Right lung (tissue), 10 donors: ENCODE measurements around the gene CD1C. TPM values are rescaled to one million over a fixed set of nuclear protein-coding genes. Genes with fewer than 3 reads are reported as not detected.
"Not testable (repeated sequence)": the region's sequence is repeated elsewhere in the genome, so short reads cannot be mapped to it uniquely, and the experiment has no call there.

Experiments used
- DNase-seq, 2 donors: peaks; one replicate each; pipeline ENCODE4 v3.0.0-alpha.2; 2013
- long read RNA-seq, 8 donors: transcript quantifications; one replicate each; lab custom pipeline, GENCODE V29; 2026
- polyA plus RNA-seq, 5 donors: library from polyadenylated mRNA; unstranded; fragments of 120-200 nt; gene quantifications; one replicate each; pipeline versions ENCODE4 v1.2.1 to v1.2.3, GENCODE V29; 2013; ENCODE audit warnings: inconsistent platforms in 1 of 5, low replicate concordance in 1 of 5; ENCODE audit not compliant: insufficient read length in 5 of 5, insufficient read depth in 1 of 5

The CD1C gene
- 1 to 10 TPM; 1.4 to 3.6 (median 1.6) TPM for polyA plus RNA-seq
- long read RNA-seq, donor 1, partial matches to known transcripts, result 0 of 2 reads
- long read RNA-seq, donor 1, other reads (novel, unspliced or antisense), result 0 of 2 reads
- long read RNA-seq, donor 2, result 0 reads
- long read RNA-seq, donor 3, result 0 reads
- long read RNA-seq, donor 4, result 0 reads
- long read RNA-seq, donor 5, result 0 reads
- long read RNA-seq, donor 6, result 0 reads
- long read RNA-seq, donor 7, result 0 reads
- long read RNA-seq, donor 8, partial matches to known transcripts, result 0 of 1 reads
- long read RNA-seq, donor 8, other reads (novel, unspliced or antisense), result 0 of 1 reads

DNA sequence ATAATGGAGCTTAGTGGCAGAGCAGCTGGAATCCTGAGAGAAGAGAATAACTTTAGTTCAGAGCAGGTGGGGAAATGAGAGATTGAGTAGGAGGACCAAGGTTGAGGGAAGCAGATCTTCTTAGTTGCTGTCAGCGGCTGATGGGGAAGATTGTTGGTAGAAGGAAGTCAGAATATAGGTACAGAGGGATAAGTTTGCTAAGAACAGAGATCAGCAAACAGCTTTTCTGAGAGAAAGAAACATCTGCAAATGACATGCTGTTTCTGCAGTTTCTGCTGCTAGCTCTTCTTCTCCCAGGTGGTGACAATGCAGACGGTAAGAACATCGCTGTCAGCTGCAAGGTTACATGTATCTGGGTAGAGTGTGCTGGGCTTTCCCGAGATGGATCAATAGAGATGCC is at the start of gene CD1C:
TSS of gene CD1C (plus strand) at position 113 of the 400 bp plus-strand sequence. CDS start at position 255, 142 bp downstream.
- DNase-seq, result no peak

DNA sequence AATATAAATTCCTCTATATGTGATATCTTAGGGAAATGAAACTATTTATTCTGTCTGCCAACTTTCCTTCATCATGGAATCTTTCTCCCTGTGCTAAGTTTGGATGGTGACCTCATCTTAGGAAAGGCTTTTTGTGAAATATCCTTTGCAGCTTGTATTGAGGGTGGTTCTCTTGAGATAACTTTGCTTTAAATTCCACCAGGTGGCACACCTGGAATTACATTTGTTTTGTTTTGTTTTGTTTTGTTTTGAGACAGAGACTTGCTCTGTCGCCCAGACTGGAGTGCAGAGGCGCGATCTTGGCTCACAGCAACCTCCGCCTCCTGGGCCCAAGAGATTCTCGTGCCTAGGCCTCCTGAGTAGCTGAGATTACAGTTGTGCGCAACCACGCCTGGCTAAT is 43.1 kb upstream of the CD1C start:
- no peak for DNase-seq

- DNase-seq, result no peak
Observed at GRCh38 chr1:158248118-158248517, 41.6 kb upstream of the CD1C start.

DNA sequence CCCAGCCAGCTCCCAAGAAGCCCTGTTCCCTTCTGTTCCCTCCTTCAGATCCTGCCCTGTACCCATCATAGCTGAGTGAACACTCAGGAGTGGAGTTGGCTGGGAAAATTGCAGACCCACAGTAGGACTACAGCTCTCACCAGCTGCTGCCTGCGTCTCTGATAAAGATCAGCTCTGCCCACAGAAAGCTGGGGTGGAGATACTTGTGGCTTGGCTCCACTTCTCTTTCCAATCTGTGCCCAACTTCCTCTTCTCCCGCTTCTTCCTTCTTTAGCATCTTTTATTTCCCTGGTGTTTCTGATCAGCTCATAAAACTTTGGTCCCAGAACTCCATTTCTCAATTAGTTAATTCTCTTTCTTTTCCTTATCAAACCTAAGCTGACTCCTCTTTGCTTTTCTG is 41.0 kb upstream of the CD1C start:
- no peak for DNase-seq

DNA sequence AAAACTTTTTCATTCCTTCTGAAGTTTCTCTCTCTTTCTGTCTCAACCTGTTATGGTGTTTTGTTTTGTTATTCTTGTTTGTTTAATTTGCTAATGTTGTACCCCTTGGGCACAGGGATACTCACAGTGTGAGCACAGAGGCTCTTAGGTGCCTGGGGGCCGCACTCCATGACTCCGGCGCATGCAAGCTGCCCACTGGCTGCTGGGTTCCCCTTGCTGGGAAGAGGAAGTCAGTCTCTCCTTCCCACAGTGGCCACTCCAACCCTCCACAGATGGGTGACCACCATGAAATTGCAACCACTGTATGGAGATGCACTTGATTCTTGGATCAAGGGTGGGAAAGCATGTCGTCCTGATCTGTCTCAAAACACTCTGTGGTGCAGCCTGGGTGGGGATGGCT is 40.1 kb upstream of the CD1C start:
- DNase-seq, result no peak

- no peak for DNase-seq
Observed at GRCh38 chr1:158251163-158251562, 38.6 kb upstream of the CD1C start.

DNA sequence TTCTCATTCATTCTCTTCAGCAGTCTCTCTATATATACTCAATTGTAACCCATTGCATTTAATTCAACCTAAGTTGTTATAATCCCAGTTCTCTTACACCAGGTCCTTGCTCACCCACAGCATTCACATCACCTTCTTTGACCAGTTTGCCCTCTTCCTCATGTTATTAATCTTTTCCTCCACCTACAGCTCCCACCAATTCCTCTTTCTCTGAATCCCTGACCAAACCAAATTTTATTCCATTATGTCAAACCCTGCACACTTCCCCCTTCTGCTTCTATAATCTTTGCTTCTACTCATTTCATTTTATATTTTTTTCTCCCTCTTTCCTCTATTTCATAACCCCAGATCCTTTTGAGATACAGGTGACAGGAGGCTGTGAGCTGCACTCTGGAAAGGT is 34.1 kb upstream of the CD1C start:
- DNase-seq, result no peak

DNA sequence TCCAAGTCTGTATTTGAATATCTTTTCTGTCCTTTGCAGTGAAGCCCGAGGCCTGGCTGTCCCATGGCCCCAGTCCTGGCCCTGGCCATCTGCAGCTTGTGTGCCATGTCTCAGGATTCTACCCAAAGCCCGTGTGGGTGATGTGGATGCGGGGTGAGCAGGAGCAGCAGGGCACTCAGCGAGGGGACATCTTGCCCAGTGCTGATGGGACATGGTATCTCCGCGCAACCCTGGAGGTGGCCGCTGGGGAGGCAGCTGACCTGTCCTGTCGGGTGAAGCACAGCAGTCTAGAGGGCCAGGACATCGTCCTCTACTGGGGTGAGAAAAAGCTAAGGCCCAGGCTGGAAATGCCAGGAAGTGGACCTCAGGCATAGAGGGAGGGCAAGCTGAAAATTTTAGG is 33.0 kb upstream of the CD1C start:
- DNase-seq, result not testable (repeated sequence)

DNA sequence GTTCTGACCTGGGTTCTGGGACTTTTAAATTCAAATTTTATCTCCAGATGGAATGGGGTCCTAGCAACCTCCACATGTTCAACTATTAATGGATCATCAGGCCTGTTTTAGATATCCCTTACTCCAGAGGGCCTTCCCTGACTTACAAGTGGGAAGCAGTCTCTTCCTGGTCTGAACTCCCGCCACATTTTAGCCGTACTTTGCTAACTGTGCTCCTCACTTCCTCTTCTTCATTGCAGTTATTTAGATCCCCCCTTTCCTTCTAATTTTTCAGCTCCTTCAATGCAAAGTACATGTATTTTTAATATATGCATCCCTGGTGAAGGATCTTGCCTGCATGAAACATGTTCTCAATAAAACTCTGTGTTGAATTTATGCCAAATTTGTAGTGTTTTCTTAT is 31.8 kb upstream of the CD1C start:
- no peak for DNase-seq

DNA sequence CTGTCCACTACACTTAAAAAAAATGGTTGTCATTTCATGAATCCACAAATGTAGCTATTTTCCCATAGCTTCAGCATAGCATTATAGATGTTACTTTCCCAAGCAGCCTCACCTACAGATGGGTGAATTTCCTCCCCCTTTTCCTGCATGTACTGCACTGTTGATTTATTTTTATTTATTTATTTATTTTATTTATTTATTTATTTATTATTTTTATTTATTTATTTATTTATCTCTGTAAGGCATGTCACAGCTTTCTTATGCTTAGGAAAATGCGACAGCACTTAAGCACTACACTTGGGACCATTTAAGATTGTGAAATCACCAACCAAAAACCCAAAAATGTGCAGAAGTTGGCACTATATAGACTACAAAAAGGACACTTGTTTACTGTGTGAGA is 30.6 kb upstream of the CD1C start:
- DNase-seq, result no peak

GRCh38 chr1:158272681-158273080 is 17.0 kb upstream of the CD1C start:
- DNase-seq, result no peak

DNA sequence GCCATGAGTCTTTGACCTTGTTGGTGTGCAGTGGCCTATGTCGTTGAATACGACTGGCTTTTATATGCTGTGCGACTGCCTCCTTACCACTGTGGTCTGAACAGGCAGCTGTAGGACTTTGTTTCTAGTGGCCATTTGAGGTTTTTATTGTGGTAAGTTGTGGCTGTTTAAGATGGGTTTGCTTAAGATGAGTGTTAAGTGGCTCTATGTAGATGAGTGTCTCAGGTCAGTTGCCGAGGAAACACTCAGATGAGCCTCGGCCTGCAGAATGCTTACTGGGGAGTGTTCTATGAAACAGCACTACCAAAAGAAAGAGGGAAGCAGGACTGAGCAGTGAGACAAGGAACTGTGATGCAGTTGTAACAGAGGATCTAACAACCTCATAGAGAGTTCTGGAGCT is 14.9 kb upstream of the CD1C start:
- DNase-seq, result no peak

GRCh38 chr1:158282421-158282820 is 7.3 kb upstream of the CD1C start:
- not testable (repeated sequence) for DNase-seq

DNA sequence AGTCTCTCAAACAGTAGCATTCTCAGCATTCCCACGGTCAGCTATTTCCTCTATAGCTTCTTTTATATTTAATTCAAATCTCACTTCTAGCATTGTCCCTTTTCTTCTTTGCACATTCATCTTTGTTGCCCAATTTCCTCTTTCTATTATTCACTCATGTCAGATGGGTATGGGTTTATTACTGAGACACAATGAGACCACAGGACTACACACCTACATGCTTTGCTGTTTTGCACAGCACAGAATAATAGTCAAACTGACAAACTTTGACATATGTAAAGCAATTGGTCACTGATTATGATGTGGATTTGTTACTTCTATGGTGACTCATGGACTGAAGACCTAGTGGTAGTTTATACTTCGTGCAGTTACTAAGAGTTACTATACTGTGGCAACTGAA is 5.8 kb upstream of the CD1C start:
- DNase-seq, result no peak

DNA sequence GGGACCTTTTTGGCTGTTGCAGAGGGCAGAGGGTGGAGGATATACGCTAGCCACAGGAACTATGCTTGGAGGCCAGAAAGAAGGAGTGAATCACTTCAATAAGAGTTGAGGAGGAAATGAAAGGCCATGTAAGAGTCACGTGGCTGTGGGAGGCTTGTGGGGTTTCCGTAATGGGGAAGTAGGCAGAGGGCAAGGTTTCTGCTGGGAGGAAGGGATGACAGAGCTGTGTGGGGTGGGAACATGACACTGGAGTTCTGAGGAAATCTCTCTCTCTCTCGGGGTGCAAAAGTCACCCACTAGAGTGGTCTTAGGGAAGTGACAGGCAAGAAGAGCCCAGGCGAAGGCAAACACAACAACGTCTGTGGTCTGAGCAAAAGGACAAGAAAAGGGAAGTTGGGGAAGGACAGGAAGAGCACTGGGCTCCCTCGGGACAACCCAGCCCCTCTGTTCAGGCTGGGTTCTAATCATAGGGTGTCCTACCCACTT is 3.9 kb upstream of the CD1C start:
- DNase-seq, result peak in 1 of 2 donors; percentile 2

- DNase-seq, result no peak
Observed at GRCh38 chr1:158286487-158286886, 3.2 kb upstream of the CD1C start.

- no peak for DNase-seq
Observed at GRCh38 chr1:158286941-158287346, 2.8 kb upstream of the CD1C start.

DNA sequence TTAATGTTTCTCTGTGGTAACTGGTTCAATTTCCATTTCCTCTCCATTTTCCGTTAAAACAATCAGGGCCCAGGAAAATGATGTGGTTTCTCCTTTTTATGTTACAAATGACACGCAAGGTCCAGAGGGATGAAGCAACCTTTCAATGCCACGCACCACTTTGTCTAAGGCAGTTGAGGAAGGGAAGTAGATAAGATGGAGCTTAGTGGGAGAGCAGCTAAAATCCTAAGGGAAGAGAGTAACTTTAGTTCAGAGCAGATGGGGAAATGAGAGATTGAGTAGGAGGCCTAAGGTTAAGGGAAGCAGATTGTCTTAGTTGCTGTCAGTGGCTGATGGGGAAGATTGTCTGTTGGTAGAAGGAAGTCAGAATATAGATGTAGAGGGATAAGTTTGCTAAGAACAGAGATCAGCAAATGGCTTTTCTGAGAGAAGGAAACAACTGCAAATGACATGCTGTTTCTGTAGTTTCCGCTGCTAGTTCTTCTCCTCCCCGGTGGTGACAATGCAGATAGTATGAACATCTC is 660 bp downstream of the CD1C start:
- DNase-seq, result no peak

DNA sequence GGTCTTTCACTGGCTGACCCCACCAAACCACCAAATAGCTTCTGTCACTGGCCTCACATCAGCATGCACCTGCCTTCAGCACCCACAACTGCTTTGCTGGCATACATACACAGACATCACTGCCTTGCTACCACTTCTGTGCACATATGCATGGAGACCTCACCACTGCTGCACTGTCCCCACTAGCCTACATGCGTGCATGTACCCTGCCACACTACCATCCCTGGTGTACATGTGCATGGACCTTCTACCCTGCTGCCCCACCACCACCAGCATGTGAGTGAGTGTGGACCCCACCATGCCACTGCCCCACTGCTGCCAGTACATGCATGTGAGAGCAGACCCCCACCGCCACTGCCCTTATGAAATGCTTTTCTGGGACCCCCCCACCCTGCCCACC is 6.1 kb downstream of the CD1C start:
- DNase-seq, result no peak

DNA sequence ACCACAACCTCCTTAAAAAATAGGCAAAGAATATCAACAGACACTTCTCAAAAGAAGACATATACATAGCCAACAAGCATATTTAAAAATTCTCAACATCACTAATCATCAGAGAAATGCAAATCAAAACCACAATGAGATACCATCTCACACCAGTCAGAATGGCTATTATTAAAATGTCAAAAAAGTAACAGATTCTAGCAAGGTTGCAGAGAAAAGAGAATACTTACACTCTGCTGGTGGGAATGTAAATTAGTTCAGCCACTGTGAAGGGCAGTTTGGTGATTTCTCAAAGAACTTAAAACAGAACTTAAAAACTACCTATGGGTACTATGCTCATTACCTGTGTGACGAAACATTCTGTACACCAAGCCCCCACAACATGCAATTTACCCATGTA is 20.9 kb downstream of the CD1C start:
- no peak for DNase-seq

DNA sequence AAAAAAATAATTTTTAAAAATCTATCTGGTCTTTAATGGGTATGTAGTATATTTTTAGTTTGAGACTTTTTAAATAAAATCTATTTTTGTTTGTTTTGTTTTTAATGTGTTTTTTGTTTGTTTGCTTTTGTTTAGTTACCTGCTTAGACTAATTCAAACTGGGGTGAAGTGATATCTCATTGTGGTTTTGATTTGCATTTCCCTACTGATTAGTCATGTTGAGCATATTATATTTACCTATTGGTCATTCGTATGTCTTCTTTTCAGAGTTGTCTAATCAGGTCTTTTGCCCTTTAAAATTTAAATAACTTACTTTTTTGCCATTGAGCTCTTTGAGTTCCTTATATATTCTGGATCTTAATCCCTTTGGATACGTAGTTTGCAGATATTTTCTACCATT is 21.3 kb downstream of the CD1C start:
- DNase-seq, result no peak

- no peak for DNase-seq
Observed at GRCh38 chr1:158323866-158324265, 34.1 kb downstream of the CD1C start.

DNA sequence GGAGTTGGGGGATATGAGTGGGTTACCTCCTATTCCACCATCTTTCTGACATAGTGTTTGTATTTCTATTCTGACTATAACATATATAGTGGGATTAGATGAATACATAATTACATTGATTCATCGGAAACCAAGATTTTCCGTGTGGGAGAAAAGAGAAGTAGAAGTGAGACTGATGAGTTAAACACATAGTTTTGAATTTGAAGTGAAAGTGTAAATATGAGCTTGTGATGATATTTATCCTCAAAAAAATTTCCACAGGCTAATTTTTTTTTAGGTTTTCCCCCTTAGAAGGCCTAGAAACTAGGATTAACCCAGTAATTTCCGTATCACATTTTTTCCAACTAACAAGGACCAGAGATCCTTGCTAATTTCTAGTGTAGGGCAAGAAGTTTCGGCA is 34.7 kb downstream of the CD1C start:
- no peak for DNase-seq

GRCh38 chr1:158327481-158327880 is 37.8 kb downstream of the CD1C start:
- no peak for DNase-seq
